ENCODE data around the gene CYP17A1.

Gene CYP17A1, protein sequence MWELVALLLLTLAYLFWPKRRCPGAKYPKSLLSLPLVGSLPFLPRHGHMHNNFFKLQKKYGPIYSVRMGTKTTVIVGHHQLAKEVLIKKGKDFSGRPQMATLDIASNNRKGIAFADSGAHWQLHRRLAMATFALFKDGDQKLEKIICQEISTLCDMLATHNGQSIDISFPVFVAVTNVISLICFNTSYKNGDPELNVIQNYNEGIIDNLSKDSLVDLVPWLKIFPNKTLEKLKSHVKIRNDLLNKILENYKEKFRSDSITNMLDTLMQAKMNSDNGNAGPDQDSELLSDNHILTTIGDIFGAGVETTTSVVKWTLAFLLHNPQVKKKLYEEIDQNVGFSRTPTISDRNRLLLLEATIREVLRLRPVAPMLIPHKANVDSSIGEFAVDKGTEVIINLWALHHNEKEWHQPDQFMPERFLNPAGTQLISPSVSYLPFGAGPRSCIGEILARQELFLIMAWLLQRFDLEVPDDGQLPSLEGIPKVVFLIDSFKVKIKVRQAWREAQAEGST

DNA sequence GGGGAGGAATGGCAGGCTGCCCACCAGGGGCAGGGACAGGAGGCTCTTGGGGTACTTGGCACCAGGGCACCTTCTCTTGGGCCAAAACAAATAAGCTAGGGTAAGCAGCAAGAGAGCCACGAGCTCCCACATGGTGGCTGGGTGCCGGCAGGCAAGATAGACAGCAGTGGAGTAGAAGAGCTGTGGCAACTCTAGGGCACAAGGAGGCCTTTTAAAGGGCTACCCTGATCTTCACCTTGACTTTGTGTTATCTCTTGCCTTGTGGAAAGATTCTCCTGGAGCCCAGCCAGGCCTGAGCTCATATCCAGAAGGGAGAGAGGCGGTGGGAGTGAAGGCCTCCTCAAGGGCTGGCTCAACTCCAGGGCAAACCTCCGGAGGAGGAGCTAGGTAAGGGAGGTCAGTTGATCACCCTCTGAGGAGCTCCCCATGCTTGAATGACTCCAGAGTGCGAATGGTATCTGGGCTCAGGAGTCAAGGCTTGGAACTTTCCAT is at the start of gene CYP17A1:
CYP17A1 (minus strand) TSS at position 184 of the 492 bp plus-strand sequence; CDS start at position 132, 52 bp downstream.
- no peaks in the 10 kb centered on the region for H3K27me3 ChIP-seq (replicated peaks)
- no peak within 1 kb of the TSS for H3K27ac ChIP-seq
- TF ChIP-seq CTCF (IDR thresholded peaks at IDR 0.05; ENCODE audit: low read depth, low read length, missing control alignments), result no peak
- in situ Hi-C loops (cut with HindIII; ENCODE audit: low pct_ligation_motif_present, low sequenced_read_pairs), result no loop called here
- no peak for DNase-seq
- H3K36me3 ChIP-seq (replicated peaks), result no peaks in the 10 kb centered on the region
- no peak within 1 kb of the TSS for H3K4me3 ChIP-seq (ENCODE audit: low read depth, low read length)

GRCh38 chr10:102880256-102880655 is 43.0 kb upstream of the CYP17A1 start:
- Histone ChIP-seq H3K4me3 (ENCODE audit: low read depth, low read length) (no peak overlapping the region), H3K27me3 (replicated peaks) (no peaks in the 10 kb centered on the region), H3K27ac (no peak overlapping the region), H3K36me3 (replicated peaks) (no peaks in the 10 kb centered on the region)
- DNase-seq, result no peak
- in situ Hi-C loops (cut with HindIII; ENCODE audit: low pct_ligation_motif_present, low sequenced_read_pairs), result no loop called here
- TF ChIP-seq CTCF (IDR thresholded peaks at IDR 0.05; ENCODE audit: low read depth, low read length, missing control alignments), result no peak

- Histone ChIP-seq H3K36me3 (replicated peaks) (no peaks in the 10 kb centered on the region), H3K4me3 (ENCODE audit: low read depth, low read length) (no peak overlapping the region), H3K27ac (no peak overlapping the region), H3K27me3 (replicated peaks) (no peaks in the 10 kb centered on the region)
- in situ Hi-C loops (cut with HindIII; ENCODE audit: low pct_ligation_motif_present, low sequenced_read_pairs), result no loop called here
- DNase-seq, result no peak
- no peak for TF ChIP-seq CTCF (IDR thresholded peaks at IDR 0.05; ENCODE audit: low read depth, low read length, missing control alignments)
These were observed 41.4 kb upstream of the CYP17A1 start for GRCh38 chr10:102878629-102879028.

DNA sequence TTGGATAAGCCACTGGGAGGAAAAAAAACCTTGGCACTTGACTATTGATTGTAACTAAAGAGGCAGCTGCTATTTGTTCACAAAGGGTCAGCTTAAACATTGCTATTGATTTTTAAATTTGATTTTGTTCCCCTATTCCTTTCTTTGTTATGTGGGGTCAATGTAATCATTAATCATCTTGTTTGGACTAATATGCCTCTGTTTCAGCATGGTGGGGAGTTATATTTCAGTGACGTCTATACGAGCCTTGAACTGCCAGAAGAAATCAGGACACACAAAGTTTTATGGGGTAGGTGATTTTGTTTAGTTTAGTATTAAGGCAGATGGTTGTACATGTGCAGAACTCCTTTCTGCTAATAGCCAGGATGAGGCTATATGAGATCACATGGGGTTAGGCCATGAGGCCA is 39.5 kb upstream of the CYP17A1 start:
- in situ Hi-C loops (cut with HindIII; ENCODE audit: low pct_ligation_motif_present, low sequenced_read_pairs), result no loop called here
- TF ChIP-seq CTCF (IDR thresholded peaks at IDR 0.05; ENCODE audit: low read depth, low read length, missing control alignments), result no peak
- Histone ChIP-seq H3K4me3 (ENCODE audit: low read depth, low read length) (no peak overlapping the region), H3K27me3 (replicated peaks) (no peaks in the 10 kb centered on the region), H3K27ac (no peak overlapping the region), H3K36me3 (replicated peaks) (no peaks in the 10 kb centered on the region)
- DNase-seq, result no peak

DNA sequence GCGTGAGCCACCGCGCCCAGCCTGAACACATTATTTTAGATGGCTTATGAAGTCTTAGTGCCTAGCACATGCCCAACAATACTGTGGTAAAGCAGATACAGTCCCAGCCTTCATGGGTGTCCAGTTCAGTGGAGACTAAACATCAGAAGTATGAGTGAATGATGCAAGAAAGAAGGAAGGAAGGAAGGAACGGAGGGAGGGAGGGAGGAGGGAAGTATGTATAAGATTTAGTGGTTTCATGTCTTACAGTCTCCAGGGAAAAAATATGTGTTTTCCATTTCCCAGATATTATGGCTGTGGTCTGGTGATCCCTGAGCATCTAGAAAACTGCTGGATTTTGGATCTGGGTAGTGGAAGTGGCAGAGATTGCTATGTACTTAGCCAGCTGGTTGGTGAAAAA is 35.0 kb upstream of the CYP17A1 start:
- in situ Hi-C loops (cut with HindIII; ENCODE audit: low pct_ligation_motif_present, low sequenced_read_pairs), result no loop called here
- no peak for DNase-seq
- H3K4me3 ChIP-seq (ENCODE audit: low read depth, low read length), result no peak overlapping the region
- H3K36me3 ChIP-seq (replicated peaks), result no peaks in the 10 kb centered on the region
- TF ChIP-seq CTCF (IDR thresholded peaks at IDR 0.05; ENCODE audit: low read depth, low read length, missing control alignments), result no peak
- H3K27me3 ChIP-seq (replicated peaks), result no peaks in the 10 kb centered on the region
- no peak overlapping the region for H3K27ac ChIP-seq

All from brain microvascular endothelial cell (primary cell).